H1 (cell line): ENCODE data around the gene NPHP4. TPM values are rescaled to one million over a fixed set of nuclear protein-coding genes. Genes with fewer than 3 reads are reported as not detected.

Source experiments
- CTCF ChIA-PET: fragments of 300-600 bp; sonication (Branson Sonifier 250); formaldehyde crosslinking; loops from one replicate; lab custom pipeline; 2021; ENCODE audit not compliant: partially characterized antibody; lab: Charles Lee
- POLR2A ChIA-PET: fragments of 300-600 bp; sonication (Branson Sonifier 250); formaldehyde crosslinking; loops from one replicate; lab custom pipeline; 2021; ENCODE audit warnings: inconsistent platforms; ENCODE audit not compliant: partially characterized antibody; lab: Charles Lee
- DNase-seq, 2 experiments: peaks; one replicate each; pipeline versions ENCODE4 v3.0.0 to v3.0.0-alpha.2; 2010 to 2022; ENCODE audit warnings: low spot score in 2 of 2, low read depth in 1 of 2, mixed read lengths in 1 of 2
- FAIRE-seq: peaks from 2 replicates; lab custom pipeline; 2011; peaks lifted over from hg19 to GRCh38; lab: Jason Lieb, UNC
- H2AFZ ChIP-seq: 2 replicates; pipeline ENCODE4 v1.8.1; 2012; ENCODE audit warnings: low read length, inconsistent platforms
- H2AK5ac ChIP-seq: 2 replicates; pipeline ENCODE4 v1.6.1; 2013; ENCODE audit warnings: low read depth, low read length
- H2BK120ac ChIP-seq: replicated peaks from 2 replicates; pipeline ENCODE3; 2013; ENCODE audit warnings: low read depth, low read length, inconsistent platforms
- H2BK12ac ChIP-seq: 2 replicates; pipeline ENCODE4 v1.6.1; 2013; ENCODE audit warnings: low read depth, low read length
- H2BK15ac ChIP-seq: 2 replicates; pipeline ENCODE4 v1.6.1; 2013; ENCODE audit warnings: low read length
- H2BK20ac ChIP-seq: 2 replicates; pipeline ENCODE4 v1.6.1; 2013; ENCODE audit warnings: low read length
- H2BK5ac ChIP-seq: 2 replicates; pipeline ENCODE4 v1.6.1; 2013; ENCODE audit warnings: low read depth, low read length
- H3K14ac ChIP-seq: 2 replicates; pipeline ENCODE4 v1.6.1; 2013; ENCODE audit warnings: inconsistent platforms; ENCODE audit not compliant: insufficient read length
- H3K18ac ChIP-seq: 2 replicates; pipeline ENCODE4 v1.6.1; 2013; ENCODE audit warnings: low read length; ENCODE audit errors: extremely low read depth
- H3K23ac ChIP-seq: 2 replicates; pipeline ENCODE4 v1.6.1; 2013; ENCODE audit warnings: inconsistent platforms; ENCODE audit not compliant: insufficient read length
- H3K23me2 ChIP-seq: 2 replicates; pipeline ENCODE4 v1.6.1; 2013; ENCODE audit warnings: low read depth, low read length
- H3K27ac ChIP-seq: 2 replicates; pipeline ENCODE4 v1.6.1; 2011; ENCODE audit warnings: low read depth, low read length, inconsistent platforms
- H3K27me3 ChIP-seq, 4 experiments: replicated peaks in 1 of 4; 1 replicate in 1 of 4; 2 replicates in 3 of 4; pipeline versions ENCODE4 v1.6.1 to v1.8.1; 2011 to 2013; ENCODE audit warnings: low read length in 3 of 4, mild to moderate bottlenecking in 3 of 4, inconsistent platforms in 2 of 4, mixed read lengths in 2 of 4, moderate library complexity in 1 of 4; ENCODE audit not compliant: control insufficient read depth in 3 of 4, insufficient read depth in 3 of 4; ENCODE audit errors: extremely low read depth in 1 of 4
- H3K36me3 ChIP-seq, 4 experiments: 2 replicates each; pipeline versions ENCODE4 v1.6.1 to v1.8.1; 2011 to 2013; ENCODE audit warnings: mild to moderate bottlenecking in 4 of 4, low read length in 3 of 4, moderate library complexity in 2 of 4, control low read depth in 1 of 4, inconsistent platforms in 1 of 4; ENCODE audit not compliant: insufficient read depth in 4 of 4, control insufficient read depth in 2 of 4
- H3K4ac ChIP-seq: replicated peaks from 2 replicates; pipeline ENCODE3; 2013; ENCODE audit warnings: low read length, low read depth, mixed read lengths, inconsistent platforms; ENCODE audit not compliant: insufficient read length
- H3K4me1 ChIP-seq, 4 experiments: replicated peaks in 1 of 4; 1 replicate in 1 of 4; 2 replicates in 3 of 4; pipeline versions ENCODE4 v1.6.1 to v1.8.1; 2011 to 2013; ENCODE audit warnings: low read length in 3 of 4, inconsistent platforms in 2 of 4, mixed read lengths in 1 of 4; ENCODE audit not compliant: insufficient read depth in 4 of 4, control insufficient read depth in 3 of 4
- H3K4me2 ChIP-seq, 2 experiments: 2 replicates each; pipeline versions ENCODE4 v1.6.1 to v1.8.1; 2011 to 2013; ENCODE audit warnings: low read depth in 2 of 2, low read length in 2 of 2, control low read depth in 1 of 2, inconsistent platforms in 1 of 2, mild to moderate bottlenecking in 1 of 2; ENCODE audit not compliant: insufficient read depth in 1 of 2
- H3K4me3 ChIP-seq, 4 experiments: fragments of 200-600, 300-600 bp in 1 of 4; sonication (generic), shearing (Covaris generic), sonication (Bioruptor Twin) in 1 of 4; 2 replicates each; pipeline versions ENCODE4 v1.5.1 to v1.8.1; 2011 to 2016; ENCODE audit warnings: low read length in 4 of 4, low read depth in 3 of 4, control low read depth in 2 of 4, inconsistent platforms in 2 of 4, mild to moderate bottlenecking in 2 of 4, mixed read lengths in 1 of 4, moderate library complexity in 1 of 4; ENCODE audit not compliant: insufficient read depth in 2 of 4; ENCODE audit errors: extremely low read depth in 1 of 4
- H3K56ac ChIP-seq: replicated peaks from 2 replicates; pipeline ENCODE3; 2013; ENCODE audit warnings: low read depth, mild to moderate bottlenecking, mixed read lengths, low read length, inconsistent platforms; ENCODE audit not compliant: insufficient read length
- H3K79me1 ChIP-seq: 2 replicates; pipeline ENCODE4 v1.6.1; 2013; ENCODE audit warnings: low read depth, low read length, control low read depth
- H3K79me2 ChIP-seq, 2 experiments: 2 replicates each; pipeline versions ENCODE4 v1.6.1 to v1.8.1; 2012 to 2013; ENCODE audit warnings: low read length in 2 of 2, mild to moderate bottlenecking in 2 of 2, inconsistent platforms in 1 of 2; ENCODE audit not compliant: insufficient read depth in 2 of 2, control insufficient read depth in 1 of 2
- H3K9ac ChIP-seq, 4 experiments: replicated peaks in 1 of 4; 1 replicate in 1 of 4; 2 replicates in 3 of 4; pipeline versions ENCODE4 v1.6.1 to v1.8.1; 2011 to 2013; ENCODE audit warnings: low read depth in 3 of 4, low read length in 3 of 4, control low read depth in 2 of 4, mild to moderate bottlenecking in 2 of 4, moderate library complexity in 2 of 4, inconsistent platforms in 1 of 4; ENCODE audit errors: extremely low read depth in 1 of 4
- H3K9me3 ChIP-seq, 2 experiments: 2 replicates each; pipeline versions ENCODE4 v1.6.1 to v1.8.1; 2012 to 2013; ENCODE audit warnings: mild to moderate bottlenecking in 2 of 2, moderate library complexity in 2 of 2, control low read depth in 1 of 2, inconsistent platforms in 1 of 2, low read depth in 1 of 2, low read length in 1 of 2, mixed read lengths in 1 of 2; ENCODE audit not compliant: insufficient read depth in 2 of 2
- H4K20me1 ChIP-seq, 2 experiments: replicated peaks in 1 of 2; 2 replicates each; pipeline versions ENCODE3 to v1.8.1; 2011 to 2013; ENCODE audit warnings: inconsistent platforms in 2 of 2, low read length in 2 of 2, mild to moderate bottlenecking in 1 of 2; ENCODE audit not compliant: insufficient read depth in 2 of 2, control insufficient read depth in 1 of 2
- H4K5ac ChIP-seq: 2 replicates; pipeline ENCODE4 v1.6.1; 2013; ENCODE audit warnings: low read length, low read depth, mixed read lengths, inconsistent platforms; ENCODE audit not compliant: insufficient read length
- H4K8ac ChIP-seq: 2 replicates; pipeline ENCODE4 v1.8.0; 2013; ENCODE audit warnings: mild to moderate bottlenecking, moderate library complexity, low read length, inconsistent platforms; ENCODE audit not compliant: insufficient read depth; ENCODE audit errors: extremely low read depth
- H4K91ac ChIP-seq: replicated peaks from 2 replicates; pipeline ENCODE3; 2013; ENCODE audit warnings: low read length, mixed read lengths, inconsistent platforms; ENCODE audit not compliant: insufficient read length
- BACH1 ChIP-seq: IDR thresholded peaks from 2 replicates; pipeline ENCODE4 v1.6.1; 2012; ENCODE audit warnings: low read length, improper control_type of control experiment
- CTCF ChIP-seq, 3 experiments: IDR thresholded peaks; 1 replicate in 2 of 3; 2 replicates in 1 of 3; pipeline versions ENCODE4 v1.5.1 to v1.6.1; 2011; ENCODE audit warnings: low read length in 3 of 3, mild to moderate bottlenecking in 3 of 3, inconsistent platforms in 2 of 3, low read depth in 1 of 3, moderate library complexity in 1 of 3; ENCODE audit not compliant: insufficient read depth in 1 of 3; ENCODE audit errors: control extremely low read depth in 1 of 3
- EZH2 ChIP-seq: fragments of 200-600 bp; sonication (generic); IDR thresholded peaks from 2 replicates; pipeline ENCODE4 v1.7.1; 2012; ENCODE audit warnings: low read depth, mild to moderate bottlenecking, moderate library complexity, low read length, inconsistent platforms; ENCODE audit not compliant: severe bottlenecking
- WGBS, 2 experiments: shearing (Covaris generic) in 1 of 2; methylation state at CpG; one replicate each; pipeline versions ENCODE4 v1.1.6 to v1.1.7; 2013 to 2015; ENCODE audit warnings: low lambda C conversion rate in 2 of 2, mixed read lengths in 2 of 2, inconsistent platforms in 1 of 2, low coverage in 1 of 2, missing lambda C conversion rate in 1 of 2; ENCODE audit not compliant: insufficient replicate concordance in 2 of 2, insufficient coverage in 1 of 2, insufficient read length in 1 of 2; ENCODE audit errors: extremely low coverage in 1 of 2, missing lambda C conversion rate in 1 of 2; 5-methylcytosine and 5-hydroxymethylcytosine counted together
- polyA plus RNA-seq, 7 experiments: library from polyadenylated mRNA; depleted of rRNA in 3 of 7; stranded (reverse) in 5 of 7; unstranded in 2 of 7; fragments of >200 nt in 5 of 7; fragments of 200-250 nt in 2 of 7; gene quantifications; 1 replicate in 5 of 7; 2 replicates in 1 of 7; 4 replicates in 1 of 7; pipeline versions ENCODE4 v1.2.1 to v1.2.3, GENCODE V29; 2011 to 2013; ENCODE audit warnings: missing spikeins in 2 of 7, mixed read lengths in 2 of 7
- total RNA-seq: library from RNA; stranded (reverse); fragmentation: NEBNext Ultra II Directional; extraction: Animal tissue kit (Norgen Biotek cat#: 25700); gene quantifications from 2 replicates; pipeline ENCODE4 v1.2.1, GENCODE V29; 2021

Gene NPHP4
- total and polyA plus RNA-seq, 2 of the 8 experiments (the other 6 are each of a cell fraction or from before 2014, with no cell fraction given) = 5.8 to 14.0 TPM

GRCh38 chr1:5944843-5945167, 47.4 kb downstream of the NPHP4 start:
- Histone ChIP-seq H3K4ac (no peak overlapping the region), H2BK5ac (no peak overlapping the region), H3K79me1 (peaks cover 4% of the 10 kb centered on the region; the same call in 1 of the 2 replicates), H2AFZ (no peak overlapping the region), H3K4me1 (no peaks in the 10 kb centered on the region), H2BK120ac (no peak overlapping the region), H2BK20ac (no peak overlapping the region), H3K4me3 (no peak overlapping the region), H3K9me3 (no peaks in the 10 kb centered on the region), H3K4me2 (no peak overlapping the region), H4K91ac (no peak overlapping the region), H3K18ac (no peak overlapping the region), H4K8ac (no peak overlapping the region), H3K36me3 (peaks cover 0 to 5% (median 2%) of the 10 kb centered on the region in 4 experiments; a peak in 4 of 8 replicates), H2BK15ac (no peak overlapping the region), H4K20me1 (no peaks in the 10 kb centered on the region), H3K9ac (no peak overlapping the region), H3K79me2 (no peaks in the 10 kb centered on the region), H3K27ac (no peak overlapping the region), H3K56ac (no peak overlapping the region), H4K5ac (no peak overlapping the region), H3K23me2 (peaks cover 4% of the 10 kb centered on the region; the same call in 1 of the 2 replicates), H3K27me3 (no peaks in the 10 kb centered on the region), H3K23ac (no peak overlapping the region), H2AK5ac (no peak overlapping the region), H2BK12ac (no peak overlapping the region), H3K14ac (no peak overlapping the region)
- TF ChIP-seq BACH1 = no peak
- no peak for TF ChIP-seq EZH2
- TF ChIP-seq CTCF (IDR thresholded peaks at IDR 0.05; ENCODE audit: control extremely low read depth in 1 of 3, insufficient read depth in 1 of 3, low read depth in 1 of 3, low read length in 3 of 3) = no peak
- FAIRE-seq (no peak), DNase-seq (peak in 1 of 2 experiments; percentile 31)
- ChIA-PET CTCF (interaction anchor here (1.5 kb wide), 1 partner anchor 15 kb away, joined by 4 read pairs; no protein-coding TSS in a partner anchor), POLR2A (no interaction called here)
- WGBS, 2 experiments = 94% methylated on average over 12 of the region's 12 CpGs; no CpG with 5 or more reads in 1 of the 2 experiments
